Panc1 (cell line): Measurements from ENCODE around the gene SLPI.

Experiments
- CTCF ChIP-seq: fragments of 450-650 bp; IDR thresholded peaks from 2 replicates; pipeline ENCODE4 v1.5.1; 2017; ENCODE audit warnings: mild to moderate bottlenecking
- POLR2AphosphoS5 ChIP-seq: IDR thresholded peaks from 2 replicates; pipeline ENCODE4 v1.6.1; 2012; ENCODE audit warnings: mild to moderate bottlenecking, low read depth, low read length, moderate library complexity
- REST ChIP-seq, 2 experiments: IDR thresholded peaks; 2 replicates each; pipeline ENCODE4 v1.6.1; 2011 to 2012; ENCODE audit warnings: low read depth in 2 of 2, control low read depth in 1 of 2, low read length in 1 of 2, mild to moderate bottlenecking in 1 of 2, moderate library complexity in 1 of 2; ENCODE audit not compliant: insufficient read depth in 1 of 2

DNA sequence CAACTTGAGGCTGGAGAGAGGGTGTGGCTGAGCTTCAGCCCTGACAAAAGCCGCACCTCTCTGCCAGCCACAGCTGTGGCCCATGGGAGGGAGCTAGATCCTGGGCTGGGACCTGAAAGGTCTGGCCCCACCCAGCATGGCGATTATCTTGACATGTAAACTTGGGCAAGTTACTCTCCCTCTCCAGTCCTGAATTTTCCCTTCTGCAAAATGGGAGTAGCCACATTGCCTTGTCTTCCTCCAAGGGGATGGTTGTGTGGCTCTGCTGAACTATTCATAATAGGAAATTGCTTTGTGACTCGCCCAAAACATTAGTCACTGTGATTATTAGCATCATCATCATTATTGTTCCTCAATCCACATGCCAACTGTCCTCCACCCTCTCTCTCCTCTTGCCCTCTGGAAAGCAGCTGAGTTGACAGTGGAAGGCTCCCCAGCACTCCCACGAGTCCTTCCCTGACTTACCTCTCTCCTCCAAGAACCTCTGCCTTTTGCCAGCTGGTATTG, 29.2 kb upstream of the SLPI start:
- TF ChIP-seq CTCF (no peak), REST (IDR thresholded peaks at IDR 0.05; ENCODE audit: insufficient read depth in 1 of 2, low read depth in 2 of 2, low read length in 1 of 2) (no peak), POLR2AphosphoS5 (no peak)
